GM20000 (cell line): Measurements from ENCODE around the gene FRAS1.
"Not testable (repeated sequence)": the region's sequence is repeated elsewhere in the genome, so short reads cannot be mapped to it uniquely, and the experiment has no call there.

Experiments
- DNase-seq: peaks from one replicate; pipeline ENCODE4 v3.0.0; 2012; ENCODE audit warnings: low spot score
- TF ChIP-seq, protein P1 (sequence below): IDR thresholded peaks from 2 replicates; pipeline ENCODE4 v1.5.1; 2012; ENCODE audit warnings: mild to moderate bottlenecking, control low read depth; ENCODE audit errors: extremely low read depth, missing control alignments

Gene FRAS1

DNA sequence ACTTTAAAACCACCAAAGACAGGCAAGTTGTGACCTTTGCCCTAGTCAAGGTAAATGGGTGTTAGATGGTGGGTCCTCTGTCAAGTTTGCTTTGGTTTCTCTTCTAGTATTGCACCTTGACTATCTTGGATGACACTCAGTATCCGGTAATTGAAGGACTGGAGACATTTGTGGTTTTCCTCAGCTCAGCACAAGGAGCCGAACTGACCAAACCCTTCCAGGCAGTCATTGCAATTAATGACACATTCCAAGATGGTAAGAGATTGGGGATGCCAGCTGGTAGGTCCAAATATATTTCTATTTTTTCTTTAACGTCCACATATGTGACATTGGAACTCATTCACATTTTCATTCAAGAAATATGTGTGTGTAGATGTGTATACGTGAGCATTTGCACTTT, 425.2 kb downstream of the FRAS1 start:
- TF ChIP-seq, protein P1, sequence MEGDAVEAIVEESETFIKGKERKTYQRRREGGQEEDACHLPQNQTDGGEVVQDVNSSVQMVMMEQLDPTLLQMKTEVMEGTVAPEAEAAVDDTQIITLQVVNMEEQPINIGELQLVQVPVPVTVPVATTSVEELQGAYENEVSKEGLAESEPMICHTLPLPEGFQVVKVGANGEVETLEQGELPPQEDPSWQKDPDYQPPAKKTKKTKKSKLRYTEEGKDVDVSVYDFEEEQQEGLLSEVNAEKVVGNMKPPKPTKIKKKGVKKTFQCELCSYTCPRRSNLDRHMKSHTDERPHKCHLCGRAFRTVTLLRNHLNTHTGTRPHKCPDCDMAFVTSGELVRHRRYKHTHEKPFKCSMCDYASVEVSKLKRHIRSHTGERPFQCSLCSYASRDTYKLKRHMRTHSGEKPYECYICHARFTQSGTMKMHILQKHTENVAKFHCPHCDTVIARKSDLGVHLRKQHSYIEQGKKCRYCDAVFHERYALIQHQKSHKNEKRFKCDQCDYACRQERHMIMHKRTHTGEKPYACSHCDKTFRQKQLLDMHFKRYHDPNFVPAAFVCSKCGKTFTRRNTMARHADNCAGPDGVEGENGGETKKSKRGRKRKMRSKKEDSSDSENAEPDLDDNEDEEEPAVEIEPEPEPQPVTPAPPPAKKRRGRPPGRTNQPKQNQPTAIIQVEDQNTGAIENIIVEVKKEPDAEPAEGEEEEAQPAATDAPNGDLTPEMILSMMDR = no peak
- DNase-seq = no peak

DNA sequence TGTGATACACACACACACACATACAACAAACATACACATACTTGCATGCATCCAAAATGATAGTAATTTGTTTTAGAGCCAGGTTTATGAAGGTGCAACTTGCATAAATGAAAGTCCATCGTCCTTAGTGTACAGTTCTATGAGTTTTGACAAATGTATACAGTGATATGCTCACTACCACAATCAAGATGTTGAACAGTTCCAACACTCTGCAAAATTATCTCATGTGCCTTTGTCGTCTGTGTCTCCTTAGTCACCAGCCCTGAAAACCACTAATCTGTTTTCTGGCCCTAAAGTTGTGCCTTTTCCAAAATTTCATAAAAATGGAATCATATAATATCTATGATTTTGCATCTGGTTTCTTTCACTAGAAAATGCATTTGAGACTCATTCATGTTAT, 426.7 kb downstream of the FRAS1 start:
- TF ChIP-seq, protein P1 = no peak
- no peak for DNase-seq

DNA sequence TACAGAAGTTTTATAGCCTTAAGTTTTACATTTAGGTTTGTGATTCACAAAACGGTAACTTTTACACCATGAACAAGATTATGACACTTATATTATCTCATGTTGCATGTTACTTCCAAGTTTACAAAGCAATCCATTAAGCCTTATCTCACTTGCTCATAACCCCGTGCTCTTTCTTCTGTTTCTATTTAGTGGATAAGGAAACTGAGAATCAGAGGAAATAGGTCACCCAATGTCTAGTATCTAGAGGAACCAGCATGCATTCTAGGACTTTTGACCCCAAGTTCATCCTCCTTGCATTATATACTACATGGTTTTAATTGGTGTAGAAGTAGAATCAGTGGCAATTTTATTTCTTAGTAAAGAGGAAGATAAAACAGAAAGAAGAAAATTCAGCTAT, 427.5 kb downstream of the FRAS1 start:
- no peak for DNase-seq
- TF ChIP-seq, protein P1 = no peak

DNA sequence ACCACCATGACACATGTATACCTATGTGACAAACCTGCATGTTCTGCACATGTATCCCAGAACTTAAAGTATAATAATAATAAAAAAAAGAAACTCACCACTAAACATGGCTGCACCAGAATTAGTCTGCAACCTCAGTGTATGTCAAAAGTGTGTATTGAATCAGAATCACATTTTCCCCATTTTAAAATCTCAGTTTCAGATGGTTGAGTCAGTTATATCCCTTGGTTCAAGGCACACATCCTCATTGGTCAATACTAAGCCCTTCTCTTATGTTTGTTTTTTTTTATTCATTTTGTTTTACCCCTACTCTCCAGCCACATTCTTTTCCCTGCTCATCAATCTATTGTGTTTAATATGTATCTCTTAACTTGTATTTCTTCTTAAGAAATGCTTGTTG, 436.6 kb downstream of the FRAS1 start:
- no peak for DNase-seq
- TF ChIP-seq, protein P1 = no peak

DNA sequence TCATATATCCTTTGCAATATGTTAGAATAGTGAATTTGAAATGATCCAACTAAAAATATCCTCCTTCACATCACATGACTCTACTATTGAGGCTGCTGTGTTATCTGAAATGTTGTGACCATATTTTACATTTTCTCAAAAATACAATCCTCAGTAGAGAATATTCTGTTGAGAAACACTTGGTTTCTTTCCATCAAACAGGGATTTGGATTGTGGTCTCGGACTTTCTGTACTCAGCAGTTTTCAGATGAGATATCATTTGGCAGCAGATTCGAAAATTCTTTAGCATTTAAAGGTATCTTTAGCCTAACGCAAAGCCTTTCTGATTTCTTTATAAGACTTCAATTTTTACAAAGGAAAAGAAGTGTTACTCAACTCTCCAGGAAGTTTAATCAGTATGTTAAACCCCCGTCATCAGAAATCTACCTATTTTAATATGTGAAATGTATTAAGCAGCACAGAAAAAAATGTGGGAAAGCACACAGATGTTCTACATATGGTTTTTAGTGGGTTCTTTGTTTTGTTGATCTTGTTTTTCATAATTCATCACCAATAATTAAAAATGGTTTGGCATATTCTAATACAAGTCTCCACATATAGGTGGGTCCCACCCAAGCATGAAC, 439.0 kb downstream of the FRAS1 start:
- DNase-seq = no peak
- TF ChIP-seq, protein P1 = no peak

DNA sequence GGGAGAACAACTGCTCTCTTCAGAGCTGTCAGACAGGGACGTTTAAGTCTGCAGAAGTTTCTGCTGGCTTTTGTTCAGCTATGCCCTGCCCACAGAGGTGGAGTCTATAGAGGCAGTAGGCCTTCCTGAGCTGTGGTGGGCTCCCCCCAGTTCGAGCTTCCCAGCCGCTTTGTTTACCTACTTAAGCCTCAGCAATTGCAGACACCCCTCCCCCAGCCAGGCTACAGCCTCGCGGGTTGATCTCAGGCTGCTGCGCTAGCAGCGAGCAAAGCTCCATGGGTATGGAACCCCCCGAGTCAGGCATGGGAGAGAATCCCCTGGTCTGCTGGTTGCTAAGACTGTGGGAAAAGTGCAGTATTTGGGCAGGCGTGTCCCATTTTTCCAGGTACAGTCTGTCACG, 449.1 kb downstream of the FRAS1 start:
- not testable (repeated sequence) for DNase-seq

DNA sequence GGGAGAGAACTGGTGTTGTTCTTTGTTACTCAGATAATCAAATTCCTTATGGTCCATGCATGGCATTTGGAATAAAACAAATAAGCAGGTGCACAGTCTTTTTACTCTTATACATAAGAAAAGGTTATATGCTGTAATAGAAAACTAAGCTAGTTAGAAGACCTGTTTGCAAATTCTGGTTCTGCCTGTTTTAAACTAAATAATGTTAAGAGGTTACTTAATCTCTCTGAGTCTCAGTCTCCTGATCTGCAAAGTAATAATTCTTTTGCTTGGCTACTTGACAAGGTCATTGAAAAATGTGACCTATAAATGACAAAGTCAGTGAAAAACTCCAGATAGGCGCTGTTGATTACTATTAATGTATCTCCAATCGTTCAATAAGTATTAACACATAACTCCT, 451.9 kb downstream of the FRAS1 start:
- TF ChIP-seq, protein P1 = no peak
- DNase-seq = no peak

DNA sequence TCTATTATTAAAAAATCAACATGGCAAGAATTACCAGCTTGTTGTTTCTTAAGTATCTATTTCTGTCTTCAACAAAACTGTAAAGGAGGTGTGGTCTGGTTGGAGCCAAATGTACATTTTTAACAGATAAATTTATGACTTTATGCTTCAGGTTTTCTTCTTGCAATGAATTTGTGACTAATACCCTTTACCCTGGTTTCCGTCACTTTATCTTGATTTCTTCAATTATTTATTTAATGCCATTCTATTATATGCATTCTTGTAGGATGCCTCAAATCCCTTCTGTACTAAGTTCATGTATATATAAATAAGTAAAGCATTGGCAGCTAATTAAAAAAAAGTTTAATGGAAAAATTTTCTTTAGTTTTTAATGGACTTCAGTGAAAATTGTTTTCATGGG, 453.0 kb downstream of the FRAS1 start:
- TF ChIP-seq, protein P1 = no peak
- no peak for DNase-seq
